ENCODE measurements around the gene BSPH1. TPM values are rescaled to one million over a fixed set of nuclear protein-coding genes. Genes with fewer than 3 reads are reported as not detected.
"Not testable (repeated sequence)": the region's sequence is repeated elsewhere in the genome, so short reads cannot be mapped to it uniquely, and the experiment has no call there.

The BSPH1 gene
- total RNA-seq, 2 experiments from 2014 or later = not detected

- Mint-ChIP-seq H3K4me1 (no peaks in the 10 kb centered on the region), H3K9me3 (no peaks in the 10 kb centered on the region), H3K36me3 (no peaks in the 10 kb centered on the region), H3K27me3 (peaks cover 40% of the 10 kb centered on the region), H3K4me3 (no peak overlapping the region), H3K27ac (no peak overlapping the region)
- DNase-seq = no peak
These were observed 670 bp downstream of the BSPH1 start for GRCh38 chr19:47991191-47991808.

DNA sequence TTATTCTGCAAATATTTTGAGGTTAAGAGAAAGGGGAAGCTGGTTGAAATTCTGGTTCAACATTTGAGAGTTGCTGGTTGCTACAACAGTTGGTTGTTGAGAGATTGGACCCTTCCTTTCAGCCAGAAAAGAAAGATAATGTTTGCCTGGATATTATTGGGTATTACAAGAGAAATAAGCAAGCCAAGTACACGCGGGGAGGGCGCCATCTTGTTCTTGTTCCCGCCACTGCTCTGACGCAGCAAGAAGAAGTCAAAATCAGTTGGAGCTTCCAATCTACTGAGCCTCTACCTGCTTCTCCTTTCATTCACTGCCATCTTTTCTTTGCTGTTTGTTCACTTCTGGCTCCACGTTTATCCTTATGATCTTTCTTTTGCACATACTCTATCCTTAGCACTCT, 18.4 kb downstream of the BSPH1 start:
- H3K9me3 Mint-ChIP-seq = no peaks in the 10 kb centered on the region
- no peak overlapping the region for H3K4me3 Mint-ChIP-seq
- H3K36me3 Mint-ChIP-seq = no peaks in the 10 kb centered on the region
- no peak overlapping the region for H3K27ac Mint-ChIP-seq
- no peak for DNase-seq
- peaks cover 35% of the 10 kb centered on the region for H3K27me3 Mint-ChIP-seq
- H3K4me1 Mint-ChIP-seq = no peaks in the 10 kb centered on the region

- not testable (repeated sequence) for DNase-seq, H3K9me3 Mint-ChIP-seq, H3K27me3 Mint-ChIP-seq, H3K4me3 Mint-ChIP-seq, H3K36me3 Mint-ChIP-seq, H3K4me1 Mint-ChIP-seq, H3K27ac Mint-ChIP-seq
These were observed 36.0 kb downstream of the BSPH1 start for GRCh38 chr19:47955936-47956335.

DNA sequence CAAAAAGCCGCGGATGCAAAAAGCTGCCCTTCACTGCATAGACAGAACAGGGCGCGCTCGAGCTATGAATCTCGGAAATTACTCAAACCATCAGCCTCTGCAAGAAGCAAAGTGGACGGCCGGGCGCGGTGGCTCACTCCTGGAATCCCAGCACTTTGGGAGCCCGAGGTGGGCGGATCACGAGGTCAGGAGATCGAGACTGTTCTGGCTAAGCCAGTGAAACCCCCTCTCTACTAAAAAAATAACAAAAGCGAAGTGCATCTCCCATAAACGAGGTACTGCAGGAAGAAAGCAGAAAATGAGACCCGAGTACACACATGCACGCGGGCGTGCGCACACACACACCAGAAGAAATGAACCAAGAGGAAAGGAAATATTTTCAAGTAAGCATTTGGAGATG, 39.8 kb downstream of the BSPH1 start:
- H3K4me1 Mint-ChIP-seq, H3K36me3 Mint-ChIP-seq, H3K27me3 Mint-ChIP-seq, H3K27ac Mint-ChIP-seq, DNase-seq, H3K4me3 Mint-ChIP-seq, H3K9me3 Mint-ChIP-seq: not testable (repeated sequence)

DNA sequence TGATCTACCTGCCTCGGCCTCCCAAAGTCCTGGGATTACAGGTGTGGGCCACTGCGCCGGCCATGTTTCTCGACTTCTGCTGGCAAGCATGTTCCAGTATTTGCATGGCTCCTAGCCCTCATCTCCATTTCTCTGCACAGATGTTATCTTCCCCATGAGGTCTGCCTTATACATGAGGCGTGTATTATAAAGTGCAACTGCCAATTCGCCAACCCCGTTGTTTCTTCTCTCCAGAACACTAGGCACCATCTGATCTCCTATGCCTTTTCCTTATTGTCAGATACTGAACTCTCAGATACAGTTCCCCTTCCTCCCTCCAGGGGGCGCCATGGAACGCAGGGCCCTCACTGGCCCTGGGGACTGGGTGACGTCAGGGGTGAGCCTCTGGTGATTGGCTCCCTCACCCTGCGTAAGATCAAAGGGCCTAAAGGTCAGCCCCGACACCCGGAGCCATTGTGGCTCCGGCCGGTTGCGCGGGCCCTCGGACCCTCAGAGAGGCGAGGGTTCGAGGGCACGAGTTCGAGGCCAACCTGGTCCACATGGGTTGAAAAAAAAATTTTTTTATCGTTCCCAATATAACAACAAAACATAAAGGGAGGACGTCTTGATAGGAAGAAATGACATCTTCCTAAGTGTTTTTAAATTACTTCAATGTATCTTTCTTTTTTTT, 42.0 kb downstream of the BSPH1 start:
- not testable (repeated sequence) for H3K9me3 Mint-ChIP-seq, H3K4me1 Mint-ChIP-seq, H3K4me3 Mint-ChIP-seq, H3K36me3 Mint-ChIP-seq, H3K27ac Mint-ChIP-seq, H3K27me3 Mint-ChIP-seq
- DNase-seq = peak; percentile 41

DNA sequence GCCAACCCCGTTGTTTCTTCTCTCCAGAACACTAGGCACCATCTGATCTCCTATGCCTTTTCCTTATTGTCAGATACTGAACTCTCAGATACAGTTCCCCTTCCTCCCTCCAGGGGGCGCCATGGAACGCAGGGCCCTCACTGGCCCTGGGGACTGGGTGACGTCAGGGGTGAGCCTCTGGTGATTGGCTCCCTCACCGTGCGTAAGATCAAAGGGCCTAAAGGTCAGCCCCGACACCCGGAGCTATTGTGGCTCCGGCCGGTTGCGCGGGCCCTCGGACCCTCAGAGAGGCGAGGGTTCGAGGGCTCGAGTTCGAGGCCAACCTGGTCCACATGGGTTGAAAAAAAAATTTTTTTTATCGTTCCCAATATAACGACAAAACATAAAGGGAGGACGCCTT, 63.4 kb downstream of the BSPH1 start:
- not testable (repeated sequence) for H3K9me3 Mint-ChIP-seq, H3K27me3 Mint-ChIP-seq, DNase-seq, H3K36me3 Mint-ChIP-seq, H3K27ac Mint-ChIP-seq, H3K4me3 Mint-ChIP-seq, H3K4me1 Mint-ChIP-seq

GRCh38 chr19:47920107-47920506, 71.9 kb downstream of the BSPH1 start:
- H3K36me3 Mint-ChIP-seq, H3K9me3 Mint-ChIP-seq, H3K4me1 Mint-ChIP-seq, H3K27ac Mint-ChIP-seq, H3K4me3 Mint-ChIP-seq, H3K27me3 Mint-ChIP-seq: not testable (repeated sequence)
- DNase-seq = peak; percentile 98

Other genes with a start within 250 kb of the BSPH1 start
- 100 to 1,000 TPM; 248 to 249 TPM for gene NOP53, start 246.6 kb downstream of the BSPH1 start, total RNA-seq
- gene SELENOW, start 213.5 kb downstream of the BSPH1 start, total RNA-seq = 100 to 1,000 TPM in 1 of 2 experiments, 10 to 100 TPM in 1; 99.1 to 107 TPM
- not detected for gene TPRX1, start 187.6 kb downstream of the BSPH1 start, total RNA-seq
- gene CRX, start 170.2 kb downstream of the BSPH1 start, total RNA-seq = not detected
- not detected for gene TPRX2, start 132.9 kb downstream of the BSPH1 start, total RNA-seq
- not detected for gene SULT2A1, start 105.9 kb downstream of the BSPH1 start, total RNA-seq
- gene ELSPBP1, start 2.5 kb upstream of the BSPH1 start, total RNA-seq = not detected
- gene CABP5, start 51.9 kb upstream of the BSPH1 start, total RNA-seq = not detected
- 1 to 10 TPM; 2.0 to 2.5 TPM for gene PLA2G4C, start 118.6 kb upstream of the BSPH1 start, total RNA-seq
- gene LIG1, start 178.2 kb upstream of the BSPH1 start, total RNA-seq = 100 to 1,000 TPM; 147 to 165 TPM
- gene ZSWIM9, start 178.5 kb upstream of the BSPH1 start, total RNA-seq = 1 to 10 TPM; 7.3 to 7.7 TPM